Endothelial cell of umbilical vein (primary cell): Measurements from ENCODE around the gene TLR9. TPM values are rescaled to one million over a fixed set of nuclear protein-coding genes. Genes with fewer than 3 reads are reported as not detected.

Experiments used
- BruUV-seq: library from RNA; stranded (reverse); fragments of 400-500 nt; replicated peaks from 2 replicates; lab custom pipeline; 2021; lab: Mats Ljungman, UMichigan
- CTCF ChIA-PET: fragments of 300-600, 350-600 bp; sonication (Branson Sonifier 250); formaldehyde crosslinking; loops from one replicate; lab custom pipeline; 2021; ENCODE audit warnings: antibody characterized with exemption, inconsistent platforms; lab: Charles Lee
- POLR2A ChIA-PET: fragments of 300-600, 350-600 bp; sonication (Branson Sonifier 250); formaldehyde crosslinking; loops from one replicate; lab custom pipeline; 2021; ENCODE audit warnings: antibody characterized with exemption, inconsistent platforms; lab: Charles Lee
- DNase-seq: peaks from one replicate; pipeline ENCODE4 v3.0.0-alpha.2; 2011; ENCODE audit warnings: low read depth, low spot score
- FAIRE-seq: peaks from 2 replicates; lab custom pipeline; 2011; peaks lifted over from hg19 to GRCh38; lab: Jason Lieb, UNC
- H2AFZ ChIP-seq: 2 replicates; pipeline ENCODE4 v1.6.0; 2012; ENCODE audit warnings: low read depth, low read length, control low read depth, inconsistent platforms
- H3K27ac ChIP-seq: 2 replicates; pipeline ENCODE4 v1.5.1; 2011; ENCODE audit warnings: low read depth, mild to moderate bottlenecking, control low read depth, low read length, moderate library complexity; ENCODE audit not compliant: insufficient read depth
- H3K27me3 ChIP-seq, 2 experiments: 2 replicates each; pipeline versions ENCODE4 v1.6.0 to v1.6.1; 2011; ENCODE audit warnings: low read length in 2 of 2, mixed read lengths in 1 of 2; ENCODE audit not compliant: control insufficient read depth in 2 of 2, insufficient read depth in 2 of 2
- H3K36me3 ChIP-seq, 2 experiments: 2 replicates in 1 of 2; 3 replicates in 1 of 2; pipeline ENCODE4 v1.5.1; 2011; ENCODE audit warnings: low read length in 2 of 2, mild to moderate bottlenecking in 1 of 2, moderate library complexity in 1 of 2; ENCODE audit not compliant: control insufficient read depth in 2 of 2, insufficient read depth in 2 of 2; ENCODE audit errors: extremely low read depth in 1 of 2
- H3K4me1 ChIP-seq: 3 replicates; pipeline ENCODE4 v1.5.1; 2011; ENCODE audit warnings: mild to moderate bottlenecking, low read length; ENCODE audit not compliant: control insufficient read depth, insufficient read depth; ENCODE audit errors: extremely low read depth
- H3K4me2 ChIP-seq: 2 replicates; pipeline ENCODE4 v1.6.1; 2011; ENCODE audit warnings: low read length, control low read depth, mixed read lengths; ENCODE audit not compliant: insufficient read depth
- H3K4me3 ChIP-seq, 3 experiments: fragments of 200-600 bp in 1 of 3; sonication (generic), shearing (Covaris generic) in 1 of 3; replicated peaks in 1 of 3; 2 replicates each; pipeline ENCODE4 v1.5.1; 2011 to 2016; ENCODE audit warnings: control low read depth in 3 of 3, low read length in 3 of 3, mild to moderate bottlenecking in 2 of 3, inconsistent platforms in 1 of 3, low read depth in 1 of 3, moderate library complexity in 1 of 3; ENCODE audit not compliant: insufficient read depth in 1 of 3
- H3K79me2 ChIP-seq: 2 replicates; pipeline ENCODE4 v1.6.0; 2012; ENCODE audit warnings: low read length, inconsistent platforms; ENCODE audit not compliant: control insufficient read depth, insufficient read depth
- H3K9ac ChIP-seq: replicated peaks from 2 replicates; pipeline ENCODE3; 2011; ENCODE audit warnings: low read length, control low read depth; ENCODE audit not compliant: insufficient read depth; ENCODE audit errors: extremely low read depth
- H3K9me1 ChIP-seq: replicated peaks from 3 replicates; pipeline ENCODE4 v1.6.0; 2011; ENCODE audit warnings: mild to moderate bottlenecking, low read length; ENCODE audit not compliant: control insufficient read depth, insufficient read depth; ENCODE audit errors: extremely low read depth
- H3K9me3 ChIP-seq: replicated peaks from 2 replicates; pipeline ENCODE4 v1.5.1; 2012; ENCODE audit warnings: low read length, inconsistent platforms; ENCODE audit not compliant: control insufficient read depth, insufficient read depth
- H4K20me1 ChIP-seq: replicated peaks from 2 replicates; pipeline ENCODE3; 2011; ENCODE audit warnings: mild to moderate bottlenecking, low read length; ENCODE audit not compliant: control insufficient read depth, insufficient read depth; ENCODE audit errors: extremely low read depth
- CTCF ChIP-seq, 2 donors: IDR thresholded peaks; 1 replicate in 1 of 2; 2 replicates in 1 of 2; pipeline ENCODE4 v1.5.1; 2011; ENCODE audit warnings: low read length in 2 of 2, mild to moderate bottlenecking in 2 of 2, moderate library complexity in 2 of 2, control low read depth in 1 of 2, inconsistent platforms in 1 of 2, low read depth in 1 of 2; ENCODE audit not compliant: insufficient read depth in 1 of 2; ENCODE audit errors: extremely low read depth in 1 of 2
- EZH2 ChIP-seq: IDR thresholded peaks from 2 replicates; pipeline ENCODE4 v1.6.1; 2012; ENCODE audit warnings: borderline replicate concordance, low read depth, mild to moderate bottlenecking, moderate library complexity, low read length, inconsistent platforms; ENCODE audit not compliant: severe bottlenecking
- FOS ChIP-seq: IDR thresholded peaks from 2 replicates; pipeline ENCODE4 v1.6.1; 2011; ENCODE audit warnings: mild to moderate bottlenecking, low read length, moderate library complexity, borderline replicate concordance; ENCODE audit not compliant: insufficient read depth
- JUN ChIP-seq: IDR thresholded peaks from 2 replicates; pipeline ENCODE4 v1.6.1; 2011; ENCODE audit warnings: borderline replicate concordance, low read depth; ENCODE audit not compliant: insufficient read length, insufficient read depth
- MYC ChIP-seq: IDR thresholded peaks from one replicate; pipeline ENCODE4 v1.6.1; 2011; ENCODE audit warnings: mild to moderate bottlenecking, low read depth, low read length
- dilution Hi-C: fragments of 300-500 bp; cut with MboI; formaldehyde crosslinking; loops from one replicate; pipeline ENCODE4 v1.15.0; 2019; ENCODE audit warnings: low sequenced_read_pairs; ENCODE audit not compliant: extremely low pct_ligation_motif_present
- intact Hi-C: fragments of 100-400 bp; cut with micrococcal nuclease; formaldehyde crosslinking; loops from one replicate; pipeline ENCODE4 v1.10.0; 2022
- polyA plus RNA-seq, 4 experiments: library from polyadenylated mRNA; depleted of rRNA in 3 of 4; stranded (reverse) in 3 of 4; unstranded in 1 of 4; fragments of >200 nt; gene quantifications; 2 replicates each; pipeline versions ENCODE4 v1.2.1 to v1.2.3, GENCODE V29; 2011 to 2012; ENCODE audit warnings: missing spikeins in 1 of 4
- total RNA-seq: library from RNA; stranded (reverse); gene quantifications from 2 replicates; pipeline ENCODE4 v1.2.3, GENCODE V29; 2021
- TF ChIP-seq, protein P1 (sequence below): IDR thresholded peaks from 2 replicates; pipeline ENCODE4 v1.6.1; 2011; ENCODE audit not compliant: insufficient read depth, insufficient read length

The TLR9 gene
- total and polyA plus RNA-seq, 2 donors (not counting 3 experiments of a cell fraction or from before 2014, with no cell fraction given), result not detected

DNA sequence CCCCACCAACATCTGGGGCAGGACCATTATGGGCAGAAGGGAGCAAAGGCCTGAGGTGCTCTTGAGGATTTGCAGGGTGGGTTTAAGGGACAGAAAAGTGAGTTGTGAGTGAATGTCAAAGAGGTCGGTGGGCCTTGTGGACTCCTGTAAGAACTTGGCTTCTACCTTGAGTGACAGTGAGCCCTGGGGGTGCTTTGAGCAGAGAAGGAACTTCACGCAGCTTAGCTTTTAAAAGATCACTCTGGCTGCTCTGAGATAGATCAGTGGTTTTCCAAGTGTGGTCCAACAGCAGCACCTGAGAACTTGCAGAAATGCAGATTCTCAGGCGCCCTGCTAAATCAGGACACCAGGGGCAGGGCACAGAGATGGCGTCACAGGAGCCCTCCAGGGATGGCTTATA, 42.8 kb downstream of the TLR9 start:
- Histone ChIP-seq H4K20me1 (no peaks in the 10 kb centered on the region), H3K4me1 (no peaks in the 10 kb centered on the region), H3K27ac (no peak overlapping the region), H3K27me3 (peaks cover 0 to 4% of the 10 kb centered on the region in 2 experiments), H3K4me2 (no peak overlapping the region), H3K36me3 (no peaks in the 10 kb centered on the region), H3K79me2 (no peaks in the 10 kb centered on the region), H2AFZ (no peak overlapping the region), H3K4me3 (no peak overlapping the region), H3K9ac (no peak overlapping the region), H3K9me1 (no peaks in the 10 kb centered on the region), H3K9me3 (no peaks in the 10 kb centered on the region)
- intact Hi-C loops, result no loop called here
- dilution Hi-C loops, result no loop called here
- CTCF ChIA-PET, result interaction anchor here (2.2 kb wide), 1 partner anchor 14 kb away, joined by 5 read pairs; no protein-coding TSS in a partner anchor
- no peak for FAIRE-seq
- BruUV-seq, result no TSS peak
- TF ChIP-seq CTCF (IDR thresholded peaks at IDR 0.05; ENCODE audit: extremely low read depth in 1 of 2, insufficient read depth in 1 of 2, low read depth in 1 of 2, low read length in 2 of 2) (no peak), JUN (no peak), EZH2 (no peak), FOS (no peak), MYC (no peak)
- TF ChIP-seq, protein P1, sequence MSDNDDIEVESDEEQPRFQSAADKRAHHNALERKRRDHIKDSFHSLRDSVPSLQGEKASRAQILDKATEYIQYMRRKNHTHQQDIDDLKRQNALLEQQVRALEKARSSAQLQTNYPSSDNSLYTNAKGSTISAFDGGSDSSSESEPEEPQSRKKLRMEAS, result no peak
- DNase-seq, result no peak
- POLR2A ChIA-PET, result no interaction called here
